Measurements from ENCODE around the gene TPPP.
A peak's percentile ranks its signal among the peaks of the same experiment; 100 is the strongest.
"Not testable (repeated sequence)": the region's sequence is repeated elsewhere in the genome, so short reads cannot be mapped to it uniquely, and the experiment has no call there.

TPPP gene

GRCh38 chr5:693271-694041 is at the start of gene TPPP:
Gene TPPP (minus strand): TSS chr5:693352. CDS start chr5:678060, 15,292 bp downstream.
- peak; percentile 65 for DNase-seq

GRCh38 chr5:742276-742675 is 49.1 kb upstream of the TPPP start:
- not testable (repeated sequence) for DNase-seq

DNA sequence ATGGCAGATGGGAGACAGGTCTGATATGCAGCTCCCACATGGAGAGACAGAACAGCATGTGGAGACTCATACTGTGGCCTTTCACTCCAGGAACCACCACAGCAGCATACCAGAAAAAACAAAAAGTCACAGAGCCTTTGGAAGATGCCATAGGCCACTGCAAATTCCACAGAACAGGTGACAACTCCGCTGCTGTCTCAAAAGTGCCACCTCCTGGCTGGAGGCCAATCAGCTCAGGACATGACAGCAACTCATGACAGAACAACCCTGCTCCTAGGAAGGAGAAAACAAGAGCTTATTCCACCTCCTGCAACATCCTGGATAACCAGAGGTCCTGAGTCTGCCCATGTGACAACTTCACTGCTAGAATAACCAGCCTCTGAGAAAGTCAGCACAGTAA is 41.0 kb upstream of the TPPP start:
- not testable (repeated sequence) for DNase-seq

GRCh38 chr5:732754-733454 is 39.8 kb upstream of the TPPP start:
- not testable (repeated sequence) for DNase-seq

- DNase-seq, result not testable (repeated sequence)
Observed at GRCh38 chr5:729225-729624, 36.1 kb upstream of the TPPP start.

DNA sequence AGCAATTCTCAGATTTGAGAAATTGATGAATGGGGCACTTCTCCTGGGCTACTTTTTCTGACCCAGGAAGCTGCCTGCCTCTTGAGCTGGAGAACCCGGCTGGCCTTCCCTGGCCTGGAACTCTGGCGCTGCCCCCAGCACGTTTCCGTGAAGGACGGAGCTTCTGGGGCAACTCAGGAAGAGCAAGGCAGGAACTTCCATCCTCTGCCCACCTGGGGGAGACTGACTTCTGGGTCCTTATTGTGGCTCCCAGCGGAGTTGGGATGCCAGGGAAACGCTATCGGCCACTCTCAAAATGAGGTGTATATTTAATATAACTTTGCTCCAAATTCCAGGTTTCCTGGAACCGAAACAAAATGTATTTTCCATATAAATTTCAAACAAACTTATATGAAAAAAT is 33.9 kb upstream of the TPPP start:
- DNase-seq, result not testable (repeated sequence)

DNA sequence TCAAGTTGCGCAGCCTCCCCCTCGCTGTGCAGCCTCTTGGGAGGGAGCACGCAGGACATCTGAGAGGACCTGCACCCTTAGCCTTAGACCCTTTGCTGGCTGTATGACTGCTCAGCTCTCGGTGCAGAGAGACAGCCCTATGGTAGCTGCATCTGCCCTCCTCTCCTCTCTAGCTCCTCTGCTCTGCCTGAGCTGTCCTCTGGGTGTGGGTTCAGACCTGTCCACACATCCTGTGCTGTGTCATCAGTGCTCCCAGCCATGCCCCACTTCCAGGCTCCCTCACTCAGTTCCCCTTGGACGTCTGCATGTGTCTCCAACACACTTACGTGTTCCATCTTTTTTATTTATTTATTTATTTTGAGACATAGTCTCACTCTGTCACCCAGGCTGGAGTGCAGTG is 30.7 kb upstream of the TPPP start:
- DNase-seq, result not testable (repeated sequence)

DNA sequence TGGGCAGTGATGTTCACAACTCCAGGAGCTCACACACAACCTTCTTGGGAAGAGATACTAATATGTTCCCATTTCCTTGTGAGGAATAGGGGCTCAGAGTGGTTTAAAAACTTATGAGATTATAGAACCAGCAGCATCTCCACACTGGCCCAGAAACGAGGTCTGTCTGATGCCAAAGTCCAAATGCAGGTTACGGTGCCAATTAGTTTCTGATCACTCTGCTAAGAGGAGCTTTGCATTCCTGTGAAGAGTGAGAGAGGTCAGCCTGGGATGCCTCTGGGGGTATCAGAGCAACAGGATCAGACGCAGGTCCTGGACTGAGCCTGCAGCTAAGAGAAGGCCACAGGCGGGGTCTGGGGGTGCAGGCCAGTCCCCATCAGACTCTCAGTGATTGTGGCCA is 30.2 kb upstream of the TPPP start:
- DNase-seq, result not testable (repeated sequence)

DNA sequence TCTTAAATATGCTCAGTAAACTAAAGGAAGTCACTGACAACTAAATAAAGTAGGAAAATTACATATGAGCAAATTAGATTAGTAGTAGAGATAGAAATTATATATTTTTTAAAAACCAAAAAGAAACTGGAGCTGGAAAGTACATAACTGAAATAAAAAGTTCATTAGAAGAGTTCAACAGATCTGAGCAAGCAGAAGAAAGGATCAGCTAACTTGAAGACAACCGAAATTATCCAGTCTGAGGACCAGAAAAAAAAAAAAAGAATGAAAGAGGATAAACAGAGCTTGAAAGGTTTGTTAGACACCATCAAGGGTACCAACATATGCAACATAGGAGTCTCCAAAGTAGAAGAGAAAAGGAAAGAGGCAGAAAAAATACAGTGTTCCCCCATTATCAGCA is 26.2 kb upstream of the TPPP start:
- DNase-seq, result not testable (repeated sequence)

GRCh38 chr5:717143-717542 is 24.0 kb upstream of the TPPP start:
- DNase-seq, result no peak

DNA sequence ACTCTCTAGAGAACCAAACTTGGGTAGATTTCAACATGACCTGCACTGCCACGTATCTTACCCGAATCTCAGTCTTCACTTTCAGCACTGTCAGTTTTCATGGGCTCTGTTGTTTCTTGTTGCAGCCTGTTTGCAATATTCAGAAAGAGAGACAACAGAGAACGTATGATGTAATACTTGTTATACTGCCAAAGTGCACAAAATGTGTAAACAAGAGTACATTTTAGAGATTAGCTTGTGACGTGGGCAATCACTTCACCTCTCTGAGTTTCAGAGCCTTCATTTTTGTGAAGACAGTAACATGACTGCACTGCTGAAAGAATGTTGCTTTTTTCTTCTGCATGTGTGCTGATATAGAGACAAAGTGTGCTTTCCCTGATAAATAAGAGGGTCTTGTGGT is 23.6 kb upstream of the TPPP start:
- not testable (repeated sequence) for DNase-seq

DNA sequence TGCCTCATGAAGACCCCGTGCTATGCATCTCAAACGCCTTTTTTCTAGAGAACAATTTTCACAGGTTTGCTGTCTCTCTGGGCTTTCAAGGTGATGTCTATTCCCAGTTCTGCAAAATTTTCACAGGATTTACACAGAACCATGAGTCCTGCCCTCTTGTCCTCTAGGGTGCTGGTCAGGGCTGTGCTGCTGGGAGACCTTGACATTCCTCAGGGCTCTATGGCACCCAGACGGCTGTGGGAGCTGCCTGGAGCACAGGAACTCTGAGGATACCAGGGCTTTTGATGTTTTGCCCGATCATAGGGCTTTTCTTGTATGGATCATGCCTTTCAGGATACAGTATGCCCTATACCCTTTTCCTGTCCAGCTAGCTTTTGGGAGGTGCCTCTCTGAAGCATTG is 22.5 kb upstream of the TPPP start:
- not testable (repeated sequence) for DNase-seq

DNA sequence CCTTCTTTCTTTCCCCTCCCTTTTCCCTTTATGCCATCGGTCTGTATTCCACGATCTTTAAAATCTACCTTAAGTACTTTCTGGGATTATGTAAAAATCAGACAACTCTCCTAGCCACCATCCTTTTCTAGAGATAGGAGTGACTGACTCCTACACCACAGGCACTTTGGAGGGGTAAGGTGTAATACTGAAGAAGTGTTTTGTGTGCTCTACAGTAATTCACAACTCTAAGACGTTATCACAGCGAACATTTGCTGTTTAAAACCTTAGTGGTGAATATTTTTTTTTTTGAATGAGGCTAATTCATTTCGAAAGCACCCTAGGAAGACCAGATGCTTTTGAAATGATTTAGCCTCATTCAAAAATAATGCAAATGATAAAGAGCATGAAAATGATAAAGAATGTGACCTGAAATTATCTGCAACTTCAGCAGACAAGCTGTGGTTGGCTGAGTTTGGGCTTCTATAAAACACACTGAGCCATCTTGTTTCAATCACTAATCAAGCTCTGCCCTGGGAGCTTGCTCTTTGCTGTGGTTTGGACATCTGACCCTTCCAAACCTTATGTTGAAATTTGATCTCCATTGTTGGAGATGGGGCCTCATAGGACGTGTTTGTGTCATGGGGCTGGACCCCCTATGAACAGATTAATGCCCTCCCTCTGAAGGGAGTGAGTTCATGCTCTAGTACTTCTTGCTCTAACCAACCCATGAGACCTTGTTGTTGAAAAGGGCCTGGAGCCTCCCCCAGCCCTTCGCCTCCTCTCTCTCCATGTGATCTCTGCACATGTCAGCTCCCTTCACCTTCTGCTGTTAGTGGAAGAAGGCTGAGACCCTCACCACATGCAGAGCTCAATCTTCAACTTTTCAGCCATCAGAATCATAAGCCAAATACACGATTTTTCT is 21.3 kb upstream of the TPPP start:
- DNase-seq, result not testable (repeated sequence)

DNA sequence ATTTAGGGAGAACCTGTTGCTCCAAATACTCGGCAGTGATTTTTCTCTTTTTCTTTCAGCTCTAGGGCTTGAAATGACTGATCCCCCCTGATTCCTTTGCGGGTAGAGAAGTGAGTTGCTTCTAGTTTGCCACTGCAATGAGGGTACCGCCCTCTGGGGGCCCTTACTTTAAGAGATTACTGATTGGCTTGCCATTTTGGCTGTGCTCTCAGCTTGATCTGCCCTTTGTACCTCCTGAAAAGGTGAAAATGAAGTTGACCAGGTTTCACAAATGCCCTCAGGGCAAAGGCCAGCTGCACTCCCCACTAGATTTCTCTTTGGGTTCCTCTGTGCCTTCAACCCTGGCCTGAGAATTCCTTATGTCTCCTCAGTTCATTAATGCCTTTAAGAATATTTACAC is 20.5 kb upstream of the TPPP start:
- not testable (repeated sequence) for DNase-seq

DNA sequence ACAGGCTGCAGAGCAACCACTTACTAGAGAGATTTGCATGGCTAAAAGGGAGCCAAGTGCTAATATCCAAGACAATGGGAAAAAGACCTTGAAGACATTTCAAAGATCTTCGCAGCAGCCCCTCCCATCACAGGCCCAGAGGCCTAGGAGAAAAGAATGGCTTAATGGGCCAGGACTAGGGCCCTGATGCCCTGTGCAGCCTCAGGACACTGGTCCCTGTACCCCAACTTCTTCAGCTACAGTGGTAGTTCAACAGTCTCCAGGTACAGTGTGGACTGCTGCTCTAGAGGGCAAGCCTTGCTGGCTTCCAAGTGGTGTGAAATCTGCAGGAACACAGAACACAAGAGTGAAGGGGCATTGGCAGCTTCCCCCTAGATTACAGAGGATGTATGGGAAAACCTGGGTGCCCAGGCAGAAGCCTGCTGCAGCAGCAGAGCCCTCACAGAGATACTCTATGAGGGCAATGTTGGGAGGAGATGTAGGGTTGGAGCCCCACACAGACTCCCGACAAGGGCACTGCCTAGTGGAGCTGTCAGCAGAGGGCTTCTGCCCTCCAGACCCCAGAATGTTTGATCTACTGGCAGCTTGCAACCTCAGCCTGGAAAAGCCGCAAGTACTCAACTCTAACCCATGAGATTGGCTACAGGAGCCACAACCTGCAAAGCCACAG is 15.8 kb upstream of the TPPP start:
- DNase-seq, result not testable (repeated sequence)

DNA sequence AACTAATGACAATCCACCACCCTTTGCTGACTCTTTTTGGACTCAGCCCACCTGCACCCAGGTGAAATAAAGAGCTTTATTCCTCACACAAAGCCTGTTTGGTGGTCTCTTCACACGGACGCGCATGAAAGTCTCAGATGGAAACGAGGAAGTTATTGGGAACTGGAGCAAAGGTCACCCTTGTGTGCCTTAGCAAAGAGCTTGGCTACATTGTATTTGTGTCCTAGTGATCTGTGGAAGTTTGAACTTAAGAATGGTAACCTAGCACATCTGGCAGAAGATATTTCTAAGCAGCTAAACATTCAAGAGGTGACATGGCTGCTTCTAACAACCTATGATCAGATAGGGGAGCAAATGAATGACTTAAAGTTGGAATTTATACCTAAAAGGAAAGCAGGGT is 15.2 kb upstream of the TPPP start:
- not testable (repeated sequence) for DNase-seq

- not testable (repeated sequence) for DNase-seq
Observed at GRCh38 chr5:706127-706526, 13.0 kb upstream of the TPPP start.

DNA sequence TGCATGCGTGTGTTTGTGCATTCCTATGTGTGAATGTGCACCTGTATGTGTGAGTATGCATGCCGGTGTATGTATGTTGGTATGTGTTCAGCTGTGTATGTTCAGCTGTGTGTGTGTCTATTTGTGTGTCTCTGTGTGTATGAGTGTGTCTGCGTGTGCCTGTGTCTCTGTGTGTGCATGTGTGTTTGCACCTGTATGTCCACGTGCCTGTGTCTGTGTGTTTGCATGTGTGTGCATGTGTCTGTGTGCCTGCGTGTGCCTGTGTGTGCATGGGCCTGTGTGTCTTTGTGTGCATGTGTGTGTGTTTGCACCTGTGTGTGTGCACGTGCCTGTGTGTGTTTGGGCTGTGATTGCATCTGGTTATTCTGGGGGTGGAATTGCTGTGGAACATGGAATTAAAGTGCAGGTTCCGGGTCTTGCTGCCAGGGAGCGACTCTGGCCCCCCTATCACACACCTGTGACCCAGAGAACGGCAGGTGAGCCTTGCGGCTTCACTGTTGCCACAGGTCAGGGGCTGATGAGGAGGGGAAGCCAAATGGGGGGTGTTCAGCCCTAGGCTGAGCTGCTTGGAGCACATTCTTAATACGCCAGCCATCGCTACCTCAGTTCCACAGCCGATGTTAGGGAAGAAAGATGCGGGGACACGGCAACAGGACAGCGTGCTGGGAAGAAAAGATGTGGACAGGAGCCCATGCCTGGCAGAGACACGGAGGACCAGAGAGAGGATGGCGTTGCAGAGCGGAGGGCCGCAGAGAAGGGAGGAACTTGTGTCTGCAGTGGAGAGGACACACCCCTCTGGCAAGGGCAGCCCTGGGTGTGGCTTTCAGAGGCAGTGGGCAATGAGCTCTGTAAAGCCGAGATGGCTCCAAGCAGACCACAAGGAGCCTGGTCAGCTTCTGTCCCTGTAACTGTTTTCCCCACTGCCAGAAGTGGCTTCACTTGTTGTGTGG is 3.9 kb upstream of the TPPP start:
- DNase-seq, result not testable (repeated sequence)

DNA sequence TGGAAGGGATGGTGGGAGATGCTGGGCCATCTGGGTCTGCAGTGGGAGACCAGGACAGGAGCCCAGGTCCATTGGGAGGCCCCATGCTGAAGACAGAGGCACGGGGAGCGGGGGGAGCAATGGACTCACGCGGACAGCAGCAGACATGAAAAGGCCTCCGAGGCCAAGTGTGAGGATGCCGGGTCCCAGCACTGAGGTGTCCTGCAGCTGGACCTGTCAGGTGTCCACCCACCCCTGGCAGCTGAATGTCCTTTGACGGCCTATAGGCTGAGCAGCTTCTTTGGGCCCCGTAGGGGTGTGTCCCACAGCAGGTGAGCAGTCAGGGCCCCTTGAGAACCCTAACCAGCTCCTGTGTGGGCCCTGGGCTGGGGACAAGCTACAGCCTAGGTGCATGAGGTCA is 3.0 kb upstream of the TPPP start:
- DNase-seq, result not testable (repeated sequence)

DNA sequence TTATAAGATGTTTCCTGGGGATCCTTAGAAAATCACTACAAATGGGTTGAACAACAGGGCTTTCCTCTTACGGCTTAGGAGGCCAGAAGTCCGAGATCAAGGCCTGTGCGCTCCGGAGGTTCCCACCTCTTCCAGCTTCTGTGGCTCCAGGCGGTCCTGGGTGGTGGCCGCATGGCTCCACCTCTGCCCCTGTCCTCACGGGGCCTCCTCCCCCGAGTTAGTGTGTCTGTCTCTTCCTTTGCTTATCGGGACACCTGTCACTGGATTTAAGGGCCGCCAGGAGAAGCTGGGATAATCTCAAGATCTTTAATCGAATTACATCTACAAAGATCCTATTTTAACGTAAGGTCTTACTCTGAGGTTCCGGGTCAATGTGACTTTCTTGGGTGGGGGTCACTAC is 2.3 kb upstream of the TPPP start:
- not testable (repeated sequence) for DNase-seq

GRCh38 chr5:694042-694431 is 885 bp upstream of the TPPP start:
- DNase-seq, result not testable (repeated sequence)

Measured in NCI-H146 (cell line).